Natural killer cell (primary cell): ENCODE data around the gene SV2C. TPM values are rescaled to one million over a fixed set of nuclear protein-coding genes. Genes with fewer than 3 reads are reported as not detected.

Source experiments
- ATAC-seq, 3 donors: fragments of 150-1000 bp in 2 of 3; fragments of 200-7000 bp in 1 of 3; cut with Tn5 transposase; 1 replicate in 1 of 3; 2 replicates in 2 of 3; pipeline ENCODE4 v1.10.0; 2021; ENCODE audit warnings: mild to moderate bottlenecking in 2 of 3, moderate library complexity in 2 of 3
- DNase-seq, 2 donors: peaks; one replicate each; pipeline versions ENCODE4 v3.0.0 to v3.0.0-alpha.2; 2013 to 2021; ENCODE audit warnings: mixed read lengths in 1 of 2
- H3K27ac ChIP-seq: one replicate; pipeline ENCODE4 v1.5.1; 2013; ENCODE audit warnings: mild to moderate bottlenecking, low read length
- H3K27me3 ChIP-seq: one replicate; pipeline ENCODE4 v1.6.1; 2013; ENCODE audit warnings: low read length; ENCODE audit not compliant: control insufficient read depth, insufficient read depth
- H3K36me3 ChIP-seq: one replicate; pipeline ENCODE4 v1.6.1; 2013; ENCODE audit warnings: low read length; ENCODE audit not compliant: control insufficient read depth, insufficient read depth
- H3K4me1 ChIP-seq: one replicate; pipeline ENCODE4 v1.6.1; 2013; ENCODE audit warnings: low read length; ENCODE audit not compliant: control insufficient read depth, insufficient read depth
- H3K4me3 ChIP-seq: one replicate; pipeline ENCODE4 v1.5.1; 2013; ENCODE audit warnings: low read length
- H3K9me3 ChIP-seq: one replicate; pipeline ENCODE4 v1.6.1; 2013; ENCODE audit warnings: low read length; ENCODE audit not compliant: control insufficient read depth, insufficient read depth
- H3K27ac Mint-ChIP-seq, 2 donors: one replicate each; pipeline ENCODE4 v1.8.0; 2022; ENCODE audit warnings: mild to moderate bottlenecking in 2 of 2, mixed read lengths in 2 of 2, moderate library complexity in 1 of 2
- H3K27me3 Mint-ChIP-seq, 2 donors: one replicate each; pipeline ENCODE4 v1.8.0; 2022; ENCODE audit warnings: low read depth in 2 of 2, mixed read lengths in 2 of 2
- H3K36me3 Mint-ChIP-seq: one replicate; pipeline ENCODE4 v1.8.0; 2022; ENCODE audit warnings: mixed read lengths
- H3K4me1 Mint-ChIP-seq, 2 donors: one replicate each; pipeline ENCODE4 v1.8.0; 2022; ENCODE audit warnings: mixed read lengths in 2 of 2
- H3K4me3 Mint-ChIP-seq: one replicate; pipeline ENCODE4 v1.8.0; 2022; ENCODE audit warnings: mild to moderate bottlenecking, moderate library complexity, mixed read lengths
- H3K9me3 Mint-ChIP-seq, 2 donors: one replicate each; pipeline ENCODE4 v1.8.0; 2022; ENCODE audit warnings: mixed read lengths in 2 of 2
- CTCF ChIP-seq: fragments of 200-600 bp; IDR thresholded peaks from one replicate; pipeline ENCODE4 v1.8.0; 2022; ENCODE audit warnings: antibody characterized with exemption
- WGBS: methylation state at CpG from one replicate; pipeline ENCODE4 v1.1.7; 2013; ENCODE audit warnings: missing lambda C conversion rate; ENCODE audit not compliant: insufficient coverage; 5-methylcytosine and 5-hydroxymethylcytosine counted together
- intact Hi-C: fragments of 100-400 bp; cut with micrococcal nuclease; formaldehyde crosslinking; loops from one replicate; pipeline ENCODE4 v1.14.2; 2022
- total RNA-seq, 4 donors: library from RNA; stranded (reverse); fragments of 120-200 nt in 1 of 4; gene quantifications; one replicate each; pipeline versions ENCODE4 v1.2.3 to v1.2.4, GENCODE V29; 2013 to 2022

Gene SV2C
- total RNA-seq, 3 donors from 2014 or later (not counting 1 experiment from before 2014, with no cell fraction given), result not detected

GRCh38 chr5:76145945-76146344, 62.8 kb downstream of the SV2C start:
- Histone ChIP-seq H3K27ac (no peak overlapping the region), H3K9me3 (no peaks in the 10 kb centered on the region), H3K4me1 (no peaks in the 10 kb centered on the region), H3K27me3 (no peaks in the 10 kb centered on the region), H3K4me3 (no peak overlapping the region), H3K36me3 (no peaks in the 10 kb centered on the region)
- no peaks in the 10 kb centered on the region for H3K36me3 Mint-ChIP-seq
- H3K4me1 Mint-ChIP-seq, result no peaks in the 10 kb centered on the region
- DNase-seq (peak in 1 of 2 donors; percentile 39), ATAC-seq (peak in 1 of 3 donors; percentile 40)
- WGBS, result 83% methylated on average over 5 of the region's 5 CpGs
- intact Hi-C loops, result no loop called here
- H3K27me3 Mint-ChIP-seq, result peaks cover under 1 to 3% of the 10 kb centered on the region in 2 donors
- no peak overlapping the region for H3K27ac Mint-ChIP-seq
- no peaks in the 10 kb centered on the region for H3K9me3 Mint-ChIP-seq
- peak; percentile 10 for TF ChIP-seq CTCF
- no peak overlapping the region for H3K4me3 Mint-ChIP-seq

- Mint-ChIP-seq H3K4me1 (peaks cover 2 to 8% of the 10 kb centered on the region in 2 donors), H3K36me3 (no peaks in the 10 kb centered on the region), H3K27ac (no peak overlapping the region), H3K9me3 (no peaks in the 10 kb centered on the region), H3K27me3 (peaks cover 6 to 8% of the 10 kb centered on the region in 2 donors), H3K4me3 (no peak overlapping the region)
- no peak overlapping the region for H3K4me3 ChIP-seq
- DNase-seq (no peak), ATAC-seq (no peak)
- no peaks in the 10 kb centered on the region for H3K4me1 ChIP-seq
- no peaks in the 10 kb centered on the region for H3K36me3 ChIP-seq
- intact Hi-C loops, result no loop called here
- no peaks in the 10 kb centered on the region for H3K9me3 ChIP-seq
- no CpG with 5 or more reads among the region's 1 CpG for WGBS
- H3K27me3 ChIP-seq, result no peaks in the 10 kb centered on the region
- H3K27ac ChIP-seq, result no peak overlapping the region
- TF ChIP-seq CTCF, result no peak
Observed at GRCh38 chr5:76149636-76150035, 66.5 kb downstream of the SV2C start.

- no peaks in the 10 kb centered on the region for H3K36me3 ChIP-seq
- H3K27me3 ChIP-seq, result peaks cover 4% of the 10 kb centered on the region
- no peak for TF ChIP-seq CTCF
- peaks cover 3% of the 10 kb centered on the region for H3K4me1 ChIP-seq
- peaks cover 18 to 24% of the 10 kb centered on the region in 2 donors for H3K4me1 Mint-ChIP-seq
- H3K27ac ChIP-seq, result no peak overlapping the region
- no peak overlapping the region for H3K4me3 Mint-ChIP-seq
- H3K4me3 ChIP-seq, result no peak overlapping the region
- ATAC-seq (no peak), DNase-seq (no peak)
- peaks cover 12 to 16% of the 10 kb centered on the region in 2 donors for H3K27me3 Mint-ChIP-seq
- H3K9me3 Mint-ChIP-seq, result peaks cover 2 to 3% of the 10 kb centered on the region in 2 donors
- H3K27ac Mint-ChIP-seq, result no peak overlapping the region
- intact Hi-C loops, result no loop called here
- H3K9me3 ChIP-seq, result no peaks in the 10 kb centered on the region
- WGBS, result 72% methylated on average over 2 of the region's 3 CpGs
- no peaks in the 10 kb centered on the region for H3K36me3 Mint-ChIP-seq
Observed at GRCh38 chr5:76152161-76152560, 69.0 kb downstream of the SV2C start.

GRCh38 chr5:76152700-76153099, 69.5 kb downstream of the SV2C start:
- no peaks in the 10 kb centered on the region for H3K36me3 Mint-ChIP-seq
- no peak for ATAC-seq

More at GRCh38 chr5:76152700-76153099, 69.5 kb downstream of the SV2C start:
- Histone ChIP-seq H3K4me3 (no peak overlapping the region), H3K27ac (no peak overlapping the region), H3K4me1 (peaks cover 3% of the 10 kb centered on the region), H3K27me3 (peaks cover 4% of the 10 kb centered on the region), H3K36me3 (no peaks in the 10 kb centered on the region), H3K9me3 (no peaks in the 10 kb centered on the region)
- H3K9me3 Mint-ChIP-seq, result peaks cover 2 to 3% of the 10 kb centered on the region in 2 donors
- TF ChIP-seq CTCF, result no peak
- H3K4me1 Mint-ChIP-seq, result peaks cover 18 to 24% of the 10 kb centered on the region in 2 donors
- no CpG with 5 or more reads among the region's 1 CpG for WGBS
- intact Hi-C loops, result no loop called here
- H3K27ac Mint-ChIP-seq, result no peak overlapping the region
- H3K27me3 Mint-ChIP-seq, result peaks cover 12 to 16% of the 10 kb centered on the region in 2 donors
- no peak overlapping the region for H3K4me3 Mint-ChIP-seq
- no peak for DNase-seq
